MV-4-11 (cell line): ENCODE data around the gene CD55.

Experiments
- DNase-seq: peaks from one replicate; lab custom pipeline; 2025; lab: John Stamatoyannopoulos, UW

The CD55 gene

GRCh38 chr1:207330011-207330710 is 8.7 kb downstream of the CD55 start:
- no peak for DNase-seq

GRCh38 chr1:207331354-207332313 is 10.2 kb downstream of the CD55 start:
- DNase-seq: peak; percentile 1

GRCh38 chr1:207333009-207333600 is 11.6 kb downstream of the CD55 start:
- DNase-seq: no peak

GRCh38 chr1:207333620-207334019 is 12.1 kb downstream of the CD55 start:
- DNase-seq: peak; percentile 7

- DNase-seq: no peak
These were observed 12.9 kb downstream of the CD55 start for GRCh38 chr1:207334337-207334736.

GRCh38 chr1:207335138-207335537 is 13.7 kb downstream of the CD55 start:
- no peak for DNase-seq

GRCh38 chr1:207335695-207336363 is 14.4 kb downstream of the CD55 start:
- DNase-seq: peak; percentile 86

GRCh38 chr1:207336559-207337467 is 15.3 kb downstream of the CD55 start:
- peak; percentile 49 for DNase-seq

GRCh38 chr1:207342332-207342731 is 20.9 kb downstream of the CD55 start:
- no peak for DNase-seq

GRCh38 chr1:207343675-207344074 is 22.2 kb downstream of the CD55 start:
- DNase-seq: no peak

- no peak for DNase-seq
These were observed 22.7 kb downstream of the CD55 start for GRCh38 chr1:207344221-207344620.

GRCh38 chr1:207345644-207346477 is 24.4 kb downstream of the CD55 start:
- DNase-seq: no peak

GRCh38 chr1:207346513-207346912 is 25.0 kb downstream of the CD55 start:
- DNase-seq: no peak

- no peak for DNase-seq
These were observed 28.5 kb downstream of the CD55 start for GRCh38 chr1:207349979-207350378.

- DNase-seq: no peak
These were observed 31.1 kb downstream of the CD55 start for GRCh38 chr1:207352554-207352953.

GRCh38 chr1:207355060-207355459 is 33.6 kb downstream of the CD55 start:
- DNase-seq: no peak

GRCh38 chr1:207355513-207356295 is 34.2 kb downstream of the CD55 start:
- no peak for DNase-seq

- no peak for DNase-seq
These were observed 39.6 kb downstream of the CD55 start for GRCh38 chr1:207361029-207361428.

GRCh38 chr1:207361889-207362288 is 40.4 kb downstream of the CD55 start:
- DNase-seq: no peak
